Peyer's patch (tissue), 4 donors: ENCODE measurements around the gene CENPU.

ENCODE experiments used
- CTCF ChIP-seq, 6 experiments: fragments of 450-650 bp in 4 of 6; fragments of 200-600 bp in 2 of 6; sonication (generic) in 1 of 6; IDR thresholded peaks; one replicate each; pipeline ENCODE4 v1.5.1; 2017 to 2019; ENCODE audit warnings: antibody characterized with exemption in 6 of 6, mild to moderate bottlenecking in 3 of 6, moderate library complexity in 1 of 6
- POLR2A ChIP-seq, 2 donors: fragments of 450-650 bp; IDR thresholded peaks; one replicate each; pipeline ENCODE4 v1.5.1; 2017; ENCODE audit warnings: antibody characterized with exemption in 2 of 2, mild to moderate bottlenecking in 2 of 2, moderate library complexity in 2 of 2

GRCh38 chr4:184694412-184694956, 39.4 kb downstream of the CENPU start:
- TF ChIP-seq CTCF (IDR thresholded peaks at IDR 0.05), result no peak
- no peak for TF ChIP-seq POLR2A (IDR thresholded peaks at IDR 0.05)
